ENCODE data around the gene PLCL1. TPM values are rescaled to one million over a fixed set of nuclear protein-coding genes. Genes with fewer than 3 reads are reported as not detected.

Gene PLCL1
- total and polyA plus RNA-seq, 2 donors from 2014 or later: 13.6 to 14.7 TPM

- peaks cover 0 to 19% (median 14%) of the 10 kb centered on the region in 3 donors for H3K4me1 ChIP-seq (ENCODE audit: control insufficient read depth in 2 of 3, insufficient read depth in 2 of 3, low read depth in 1 of 3, low read length in 3 of 3)
- FAIRE-seq: no peak
- H3K27ac ChIP-seq (ENCODE audit: low read depth in 2 of 2, low read length in 2 of 2): peak overlapping the region in 1 of 2 donors; percentile 56
Measured at GRCh38 chr2:197891897-197892442, 87.6 kb downstream of the PLCL1 start.

GRCh38 chr2:197893403-197894177 lies 89.2 kb downstream of the PLCL1 start:
- DNase-seq (no peak), FAIRE-seq (no peak)
- Histone ChIP-seq H3K4me1 (ENCODE audit: control insufficient read depth in 2 of 3, insufficient read depth in 2 of 3, low read depth in 1 of 3, low read length in 3 of 3) (peaks cover 0 to 22% (median 14%) of the 10 kb centered on the region in 3 donors), H3K9me3 (ENCODE audit: control insufficient read depth in 2 of 3, insufficient read depth in 1 of 3, low read length in 3 of 3) (no peaks in the 10 kb centered on the region), H3K27ac (ENCODE audit: low read depth in 2 of 2, low read length in 2 of 2) (peak overlapping the region; percentile 24 to 53), H3K9ac (ENCODE audit: low read length in 3 of 3) (no peak overlapping the region), H3K27me3 (ENCODE audit: control insufficient read depth, insufficient read depth, low read length) (no peaks in the 10 kb centered on the region), H3K4me3 (ENCODE audit: low read length in 3 of 3) (peak overlapping the region in 2 of 3 donors; percentile 19 to 21), H3K36me3 (ENCODE audit: control insufficient read depth in 2 of 3, insufficient read depth in 3 of 3, low read length in 3 of 3) (no peaks in the 10 kb centered on the region)
- intact Hi-C loops (cut with DNase I): no loop called here
- no peak for TF ChIP-seq CTCF (IDR thresholded peaks at IDR 0.05; ENCODE audit: borderline replicate concordance, extremely low read depth, insufficient read depth)

More at GRCh38 chr2:197891897-197892442, 87.6 kb downstream of the PLCL1 start:
- Histone ChIP-seq H3K9ac (ENCODE audit: low read length in 3 of 3) (no peak overlapping the region), H3K9me3 (ENCODE audit: control insufficient read depth in 2 of 3, insufficient read depth in 1 of 3, low read length in 3 of 3) (no peaks in the 10 kb centered on the region), H3K27me3 (ENCODE audit: control insufficient read depth, insufficient read depth, low read length) (no peaks in the 10 kb centered on the region), H3K4me3 (ENCODE audit: low read length in 3 of 3) (peak overlapping the region in 1 of 3 donors; percentile 10), H3K36me3 (ENCODE audit: control insufficient read depth in 2 of 3, insufficient read depth in 3 of 3, low read length in 3 of 3) (no peaks in the 10 kb centered on the region)
- intact Hi-C loops (cut with DNase I): no loop called here
- peak in 1 of 5 donors; percentile 29 for DNase-seq
- no peak for TF ChIP-seq CTCF (IDR thresholded peaks at IDR 0.05; ENCODE audit: borderline replicate concordance, extremely low read depth, insufficient read depth)

- Histone ChIP-seq H3K27ac (ENCODE audit: low read depth in 2 of 2, low read length in 2 of 2) (no peak overlapping the region), H3K36me3 (ENCODE audit: control insufficient read depth in 2 of 3, insufficient read depth in 3 of 3, low read length in 3 of 3) (no peaks in the 10 kb centered on the region), H3K4me3 (ENCODE audit: low read length in 3 of 3) (no peak overlapping the region), H3K4me1 (ENCODE audit: control insufficient read depth in 2 of 3, insufficient read depth in 2 of 3, low read depth in 1 of 3, low read length in 3 of 3) (peaks cover 0 to 19% (median 14%) of the 10 kb centered on the region in 3 donors), H3K9me3 (ENCODE audit: control insufficient read depth in 2 of 3, insufficient read depth in 1 of 3, low read length in 3 of 3) (no peaks in the 10 kb centered on the region), H3K9ac (ENCODE audit: low read length in 3 of 3) (no peak overlapping the region), H3K27me3 (ENCODE audit: control insufficient read depth, insufficient read depth, low read length) (no peaks in the 10 kb centered on the region)
- no peak for TF ChIP-seq CTCF (IDR thresholded peaks at IDR 0.05; ENCODE audit: borderline replicate concordance, extremely low read depth, insufficient read depth)
- DNase-seq (no peak), FAIRE-seq (no peak)
- intact Hi-C loops (cut with DNase I): no loop called here
Measured at GRCh38 chr2:197894751-197895274, 90.4 kb downstream of the PLCL1 start.

Data from kidney (tissue), 14 donors.